WTC11 (cell line): Measurements from ENCODE around the gene DAD1. TPM values are rescaled to one million over a fixed set of nuclear protein-coding genes. Genes with fewer than 3 reads are reported as not detected.
"Not testable (repeated sequence)": the region's sequence is repeated elsewhere in the genome, so short reads cannot be mapped to it uniquely, and the experiment has no call there.

Experiments
- ATAC-seq: fragments of 200-7000 bp; cut with Tn5 transposase; 2 replicates; pipeline ENCODE4 v1.10.0; 2021; ENCODE audit warnings: mild to moderate bottlenecking, moderate library complexity
- CTCF ChIA-PET: fragments of 300-600 bp; sonication (Branson Sonifier 250); formaldehyde crosslinking; loops from one replicate; lab custom pipeline; 2021; ENCODE audit warnings: antibody characterized with exemption; lab: Charles Lee
- POLR2A ChIA-PET: fragments of 350-600 bp; sonication (Branson Sonifier 250); formaldehyde crosslinking; loops from one replicate; lab custom pipeline; 2021; ENCODE audit warnings: antibody characterized with exemption; lab: Charles Lee
- DNase-seq: peaks from one replicate; pipeline ENCODE4 v3.0.0; 2021; ENCODE audit warnings: low spot score
- H3K27ac Mint-ChIP-seq: 2 replicates; pipeline ENCODE4 v1.8.0; 2021; ENCODE audit warnings: mixed read lengths
- H3K27me3 Mint-ChIP-seq: 2 replicates; pipeline ENCODE4 v1.8.0; 2021; ENCODE audit warnings: low read depth, mild to moderate bottlenecking, moderate library complexity, mixed read lengths
- H3K36me3 Mint-ChIP-seq: 2 replicates; pipeline ENCODE4 v1.8.0; 2021; ENCODE audit warnings: mixed read lengths
- H3K4me1 Mint-ChIP-seq: 2 replicates; pipeline ENCODE4 v1.8.0; 2022; ENCODE audit warnings: mixed read lengths
- H3K4me3 Mint-ChIP-seq: 2 replicates; pipeline ENCODE4 v1.8.0; 2021; ENCODE audit warnings: mild to moderate bottlenecking, moderate library complexity, mixed read lengths
- H3K9me3 Mint-ChIP-seq: 2 replicates; pipeline ENCODE4 v1.8.0; 2021; ENCODE audit warnings: mixed read lengths
- AFF4 ChIP-seq: sonication (generic); formaldehyde crosslinking; IDR thresholded peaks from 2 replicates; pipeline ENCODE4 v1.8.1; 2023; ENCODE audit warnings: mild to moderate bottlenecking, missing genetic modification reagents, borderline replicate concordance
- CREB1 ChIP-seq: sonication (generic); formaldehyde crosslinking; IDR thresholded peaks from 2 replicates; pipeline ENCODE4 v1.8.0; 2023; ENCODE audit warnings: mild to moderate bottlenecking, missing genetic modification reagents
- CTCF ChIP-seq: fragments of 200-600 bp; IDR thresholded peaks from 2 replicates; pipeline ENCODE4 v1.8.0; 2022; ENCODE audit warnings: antibody characterized with exemption
- E2F1 ChIP-seq: sonication (generic); formaldehyde crosslinking; IDR thresholded peaks from 2 replicates; pipeline ENCODE4 v1.8.0; 2022; ENCODE audit warnings: mild to moderate bottlenecking, missing genetic modification reagents
- EMX1 ChIP-seq: fragments of 250-450 bp; sonication (Bioruptor Pico); IDR thresholded peaks from 2 replicates; pipeline ENCODE4 v1.8.0; 2021; ENCODE audit warnings: mild to moderate bottlenecking
- ESRRA ChIP-seq: sonication (generic); formaldehyde crosslinking; IDR thresholded peaks from 2 replicates; pipeline ENCODE4 v1.8.1; 2022; ENCODE audit warnings: mild to moderate bottlenecking, missing genetic modification reagents, borderline replicate concordance
- FOXK1 ChIP-seq: sonication (generic); formaldehyde crosslinking; IDR thresholded peaks from 2 replicates; pipeline ENCODE4 v1.8.0; 2022; ENCODE audit warnings: mild to moderate bottlenecking, moderate library complexity, missing genetic modification reagents
- FOXP1 ChIP-seq: sonication (generic); formaldehyde crosslinking; IDR thresholded peaks from 2 replicates; pipeline ENCODE4 v1.8.0; 2022; ENCODE audit warnings: missing genetic modification reagents, mild to moderate bottlenecking, moderate library complexity, borderline replicate concordance
- GRHL2 ChIP-seq: fragments of 250-450 bp; sonication (Bioruptor Pico); IDR thresholded peaks from 2 replicates; pipeline ENCODE4 v1.8.0; 2022; ENCODE audit warnings: mild to moderate bottlenecking, moderate library complexity; ENCODE audit not compliant: insufficient replicate concordance, severe bottlenecking
- JAZF1 ChIP-seq: fragments of 250-450 bp; sonication (Bioruptor Pico); IDR thresholded peaks from 2 replicates; pipeline ENCODE4 v1.9.0; 2021; ENCODE audit warnings: moderate library complexity, mild to moderate bottlenecking, inconsistent platforms
- MAX ChIP-seq: sonication (generic); formaldehyde crosslinking; IDR thresholded peaks from 2 replicates; pipeline ENCODE4 v1.8.0; 2022; ENCODE audit warnings: mild to moderate bottlenecking, missing genetic modification reagents
- MLX ChIP-seq: sonication (generic); formaldehyde crosslinking; IDR thresholded peaks from 2 replicates; pipeline ENCODE4 v1.8.1; 2023; ENCODE audit warnings: mild to moderate bottlenecking, missing genetic modification reagents, moderate library complexity
- NR3C1 ChIP-seq: sonication (generic); formaldehyde crosslinking; conservative IDR thresholded peaks from 2 replicates; pipeline ENCODE4 v1.8.1; 2023; ENCODE audit warnings: low read depth, mild to moderate bottlenecking, missing genetic modification reagents
- TEAD4 ChIP-seq: sonication (generic); formaldehyde crosslinking; IDR thresholded peaks from 2 replicates; pipeline ENCODE4 v1.8.0; 2022; ENCODE audit warnings: mild to moderate bottlenecking, missing genetic modification reagents
- USF2 ChIP-seq: sonication (generic); formaldehyde crosslinking; IDR thresholded peaks from 2 replicates; pipeline ENCODE4 v1.8.1; 2023; ENCODE audit warnings: mild to moderate bottlenecking, missing genetic modification reagents, moderate library complexity
- ZBTB21 ChIP-seq: sonication (generic); formaldehyde crosslinking; IDR thresholded peaks from 2 replicates; pipeline ENCODE4 v1.8.1; 2023; ENCODE audit warnings: mild to moderate bottlenecking, missing genetic modification reagents, borderline replicate concordance
- ZNF121 ChIP-seq: sonication (generic); formaldehyde crosslinking; IDR thresholded peaks from 2 replicates; pipeline ENCODE4 v1.8.0; 2023; ENCODE audit warnings: missing genetic modification reagents
- total RNA-seq: library from RNA; stranded (reverse); gene quantifications from 3 replicates; pipeline ENCODE4 v1.2.3, GENCODE V29; 2021

Gene DAD1
- total RNA-seq, 1 experiment from 2014 or later, result 125 TPM

GRCh38 chr14:22588526-22589095 is 413 bp downstream of the DAD1 start:
- Mint-ChIP-seq H3K36me3 (no peaks in the 10 kb centered on the region), H3K9me3 (no peaks in the 10 kb centered on the region)
- POLR2A ChIA-PET, result interaction anchor here (0.5 to 2.2 kb wide), 8 partner anchors 10 to 178 kb away, joined by 3 to 28 read pairs (median 4); partner anchors contain the start of genes ABHD4 and OXA1L
- TF ChIP-seq JAZF1 (CRISPR knock-in tag) (no peak), GRHL2 (CRISPR knock-in tag) (no peak), TEAD4 (CRISPR knock-in tag) (no peak), EMX1 (CRISPR knock-in tag) (no peak), USF2 (CRISPR knock-in tag) (no peak), MAX (CRISPR knock-in tag) (no peak), MLX (CRISPR knock-in tag) (no peak), CTCF (no peak), AFF4 (CRISPR knock-in tag) (no peak), ZBTB21 (no peak), FOXP1 (no peak), NR3C1 (CRISPR knock-in tag) (no peak), FOXK1 (CRISPR knock-in tag) (no peak), E2F1 (no peak), ESRRA (CRISPR knock-in tag) (no peak), ZNF121 (CRISPR knock-in tag) (no peak), CREB1 (CRISPR knock-in tag) (no peak)
- TF ChIP-seq, all 79 proteins: peak for 0
- Mint-ChIP-seq H3K4me3 (peak overlapping the region; percentile 98), H3K4me1 (peaks cover 42% of the 10 kb centered on the region), H3K27ac (peak overlapping the region; percentile 99), H3K27me3 (peaks cover 3% of the 10 kb centered on the region; the same call in 1 of the 2 replicates)
- DNase-seq (no peak), ATAC-seq (no peak)
- CTCF ChIA-PET, result interaction anchor here (0.5 to 4.2 kb wide), 19 partner anchors 11 to 438 kb away, joined by 3 to 112 read pairs (median 4); partner anchors contain the start of genes ABHD4, OXA1L and REM2

GRCh38 chr14:22587677-22588422 is 1.2 kb downstream of the DAD1 start:
- not testable (repeated sequence) for H3K36me3 Mint-ChIP-seq, H3K9me3 Mint-ChIP-seq, DNase-seq, ATAC-seq, H3K27me3 Mint-ChIP-seq
- peaks cover 36% of the 10 kb centered on the region for H3K4me1 Mint-ChIP-seq
- peak overlapping the region; percentile 99; the same call in 1 of the 2 replicates for H3K27ac Mint-ChIP-seq
- ChIA-PET CTCF (interaction anchor here (0.7 to 4.2 kb wide), 5 partner anchors 12 to 65 kb away, joined by 3 to 112 read pairs (median 16); partner anchors contain the start of gene ABHD4), POLR2A (interaction anchor here (0.6 to 2.2 kb wide), 2 partner anchors 28 to 178 kb away, joined by 4 to 6 read pairs; no protein-coding TSS in a partner anchor)
- peak overlapping the region; percentile 98 for H3K4me3 Mint-ChIP-seq
